Esophagus (tissue), 2 donors: ENCODE data around the gene GAPT. TPM values are rescaled to one million over a fixed set of nuclear protein-coding genes. Genes with fewer than 3 reads are reported as not detected.

Experiments used
- H3K27ac ChIP-seq, 2 donors: one replicate each; pipeline ENCODE4 v1.5.1; 2013; ENCODE audit warnings: low read depth in 2 of 2, mild to moderate bottlenecking in 2 of 2, inconsistent platforms in 1 of 2, low read length in 1 of 2, moderate library complexity in 1 of 2
- H3K27me3 ChIP-seq, 2 donors: one replicate each; pipeline ENCODE4 v1.6.1; 2013; ENCODE audit warnings: low read length in 2 of 2, control low read depth in 1 of 2, mild to moderate bottlenecking in 1 of 2; ENCODE audit not compliant: insufficient read depth in 2 of 2, control insufficient read depth in 1 of 2
- H3K36me3 ChIP-seq, 2 donors: one replicate each; pipeline ENCODE4 v1.6.1; 2013; ENCODE audit warnings: low read length in 1 of 2; ENCODE audit not compliant: control insufficient read depth in 2 of 2, insufficient read depth in 2 of 2
- H3K4me1 ChIP-seq, 2 donors: one replicate each; pipeline ENCODE4 v1.6.1; 2013; ENCODE audit warnings: low read length in 1 of 2; ENCODE audit not compliant: control insufficient read depth in 2 of 2, insufficient read depth in 2 of 2
- H3K4me3 ChIP-seq, 2 donors: one replicate each; pipeline ENCODE4 v1.5.1; 2013; ENCODE audit warnings: low read length in 2 of 2, mild to moderate bottlenecking in 2 of 2, low read depth in 1 of 2, moderate library complexity in 1 of 2
- H3K9me3 ChIP-seq, 2 donors: one replicate each; pipeline ENCODE4 v1.6.1; 2013; ENCODE audit warnings: mild to moderate bottlenecking in 2 of 2, low read depth in 1 of 2, low read length in 1 of 2, moderate library complexity in 1 of 2; ENCODE audit not compliant: control insufficient read depth in 2 of 2, insufficient read depth in 1 of 2
- WGBS, 2 donors: extraction: QIAGEN DNeasy Blood & Tissue Kit; methylation state at CpG; one replicate each; pipeline ENCODE4 v1.1.7; 2013; 5-methylcytosine and 5-hydroxymethylcytosine counted together
- polyA plus RNA-seq, 2 donors: library from polyadenylated mRNA; stranded (reverse); fragments of 200-250 nt; gene quantifications; one replicate each; pipeline ENCODE4 v1.2.3, GENCODE V29; 2013
- donor health status: healthy with polysubstance abuse.
- donor health status: Bipolar disorder and iron deficiency.

The GAPT gene
- polyA plus RNA-seq, 2 donors = 0.60 to 0.75 TPM

DNA sequence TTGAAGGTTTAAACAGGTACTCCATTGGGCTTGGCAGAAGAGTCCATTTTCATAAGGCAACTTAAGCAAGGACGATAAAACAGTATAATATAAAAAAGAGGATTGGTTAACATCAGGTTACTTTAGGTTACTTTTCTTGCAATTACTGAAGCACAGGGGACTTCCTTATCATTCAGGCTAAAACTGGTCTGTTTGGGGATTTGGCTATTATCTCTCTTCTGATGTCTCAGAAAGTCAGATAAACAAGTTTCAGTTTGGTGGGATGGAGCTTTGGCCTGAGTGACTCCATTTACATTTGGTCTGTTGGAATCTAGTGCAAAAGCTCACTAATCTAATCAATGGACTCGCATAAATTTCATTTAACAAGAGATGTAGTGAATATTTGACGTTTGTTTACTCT lies 8.0 kb downstream of the GAPT start:
- no peaks in the 10 kb centered on the region for H3K36me3 ChIP-seq
- no peak overlapping the region for H3K4me3 ChIP-seq
- H3K4me1 ChIP-seq = no peaks in the 10 kb centered on the region
- H3K27me3 ChIP-seq = no peaks in the 10 kb centered on the region
- WGBS, 2 donors = 68 to 70% methylated on average over 3 of the region's 3 CpGs
- H3K27ac ChIP-seq = no peak overlapping the region
- H3K9me3 ChIP-seq = no peaks in the 10 kb centered on the region

DNA sequence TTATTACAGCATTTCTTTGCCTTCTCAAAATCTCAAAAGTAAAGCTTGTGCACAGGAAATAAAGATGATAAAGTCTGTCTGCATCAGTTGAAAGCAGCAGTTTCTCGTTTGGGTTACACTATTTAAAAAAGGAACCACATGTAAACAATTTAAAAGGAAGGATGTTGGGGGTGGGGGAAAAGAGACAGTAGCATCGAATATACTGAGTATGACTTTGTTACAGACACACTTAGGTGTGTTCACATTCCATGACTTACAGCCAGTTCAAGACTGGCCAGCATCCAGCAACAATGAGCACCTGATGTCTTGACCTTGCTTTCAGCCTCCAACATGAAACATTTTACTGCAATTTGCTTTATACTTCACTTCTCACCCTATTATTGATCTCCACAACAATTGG lies 8.7 kb downstream of the GAPT start:
- H3K27ac ChIP-seq = no peak overlapping the region
- H3K4me1 ChIP-seq = no peaks in the 10 kb centered on the region
- 10 to 15% methylated on average over 2 of the region's 2 CpGs for WGBS, 2 donors
- no peak overlapping the region for H3K4me3 ChIP-seq
- no peaks in the 10 kb centered on the region for H3K36me3 ChIP-seq
- H3K9me3 ChIP-seq = no peaks in the 10 kb centered on the region
- H3K27me3 ChIP-seq = no peaks in the 10 kb centered on the region

DNA sequence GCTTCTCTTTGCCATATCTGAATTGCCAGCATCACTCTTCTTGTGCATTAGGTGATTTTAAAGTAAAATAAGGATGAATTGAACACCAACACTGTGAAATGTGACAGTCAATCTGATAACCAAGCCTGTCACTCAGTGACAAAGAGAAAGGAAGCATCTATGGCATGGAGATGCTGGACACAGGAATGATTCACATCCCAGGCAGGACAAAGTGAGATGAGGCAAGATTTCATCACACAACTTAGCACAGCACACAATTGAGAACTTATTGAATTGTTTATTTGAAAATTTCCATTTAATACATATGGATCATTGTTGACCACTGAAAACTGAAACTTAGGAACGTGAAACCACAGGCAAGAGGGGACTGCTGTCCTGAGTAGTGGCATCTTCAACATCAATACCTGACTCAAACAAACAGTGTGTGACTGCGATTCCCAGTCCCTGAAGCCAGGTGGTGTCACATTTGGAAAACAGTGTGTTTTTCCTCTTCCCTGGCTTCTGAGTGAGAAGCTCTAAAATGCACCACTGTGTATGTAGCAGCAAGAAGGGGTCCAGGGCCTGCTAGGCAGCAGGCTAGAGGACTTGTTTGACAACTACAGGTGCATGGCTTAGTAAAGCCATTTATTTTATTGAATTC lies 10.7 kb downstream of the GAPT start:
- 72 to 74% methylated on average over 2 of the region's 2 CpGs for WGBS, 2 donors

DNA sequence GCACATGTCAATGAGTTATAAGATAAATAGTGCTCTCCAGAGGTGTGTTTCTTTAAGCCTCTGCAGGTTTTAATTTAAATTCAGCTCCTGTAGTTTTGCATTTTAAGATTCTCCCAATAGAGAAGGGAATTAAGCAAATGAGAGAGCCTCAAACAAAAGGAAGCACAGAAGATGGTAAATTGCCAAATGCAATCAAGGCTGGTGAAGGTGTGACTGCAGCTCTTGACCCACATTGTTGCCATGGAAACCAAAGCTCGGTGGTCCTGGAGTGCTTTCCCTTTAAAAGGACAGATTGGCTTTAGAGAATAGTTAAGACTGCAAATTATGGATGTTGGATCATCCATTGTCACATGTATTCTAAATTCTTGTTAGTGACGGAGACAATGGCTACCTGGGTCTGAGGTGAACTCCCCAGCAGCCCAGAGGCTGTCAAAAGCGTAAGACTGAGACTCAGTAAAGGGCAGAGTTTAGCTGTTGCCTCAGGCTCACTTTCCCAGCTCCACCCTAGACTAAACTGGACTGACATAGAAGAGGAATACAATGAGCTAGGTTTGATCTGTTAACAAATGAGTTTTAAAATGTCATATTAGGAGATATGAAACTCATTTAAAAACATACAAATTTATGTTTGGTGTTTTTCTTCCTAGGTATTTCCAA lies 12.3 kb downstream of the GAPT start:
- no peak overlapping the region for H3K4me3 ChIP-seq
- H3K36me3 ChIP-seq = no peaks in the 10 kb centered on the region
- H3K27ac ChIP-seq = no peak overlapping the region
- no peaks in the 10 kb centered on the region for H3K4me1 ChIP-seq
- no peaks in the 10 kb centered on the region for H3K9me3 ChIP-seq
- 45 to 55% methylated on average over 3 of the region's 3 CpGs for WGBS, 2 donors
- H3K27me3 ChIP-seq = no peaks in the 10 kb centered on the region

More for the DNA sequence above, 10.7 kb downstream of the GAPT start:
- H3K9me3 ChIP-seq = no peaks in the 10 kb centered on the region
- no peaks in the 10 kb centered on the region for H3K4me1 ChIP-seq
- no peaks in the 10 kb centered on the region for H3K36me3 ChIP-seq
- H3K4me3 ChIP-seq = no peak overlapping the region
- H3K27ac ChIP-seq = no peak overlapping the region
- no peaks in the 10 kb centered on the region for H3K27me3 ChIP-seq

DNA sequence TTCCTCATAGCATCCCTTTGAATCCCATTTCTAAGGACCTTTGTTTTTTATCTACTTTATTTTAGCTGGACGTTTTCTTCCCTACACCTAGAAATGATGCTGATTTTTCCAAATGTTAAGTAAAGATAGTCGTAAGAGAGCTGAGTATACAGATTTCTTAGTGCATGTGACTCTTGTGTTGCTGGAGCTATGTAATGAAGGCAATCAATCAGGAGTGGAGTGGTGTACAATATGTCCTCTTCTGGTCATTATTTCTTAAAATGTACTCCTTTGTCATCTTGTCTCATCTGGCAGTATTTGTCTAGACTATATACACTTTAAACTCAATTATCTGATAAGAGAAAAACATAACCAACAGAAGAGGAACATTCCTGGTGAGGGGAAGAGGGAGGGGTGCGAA lies 13.5 kb downstream of the GAPT start:
- 44 to 68% methylated on average over 3 of the region's 3 CpGs for WGBS, 2 donors
- no peaks in the 10 kb centered on the region for H3K9me3 ChIP-seq

DNA sequence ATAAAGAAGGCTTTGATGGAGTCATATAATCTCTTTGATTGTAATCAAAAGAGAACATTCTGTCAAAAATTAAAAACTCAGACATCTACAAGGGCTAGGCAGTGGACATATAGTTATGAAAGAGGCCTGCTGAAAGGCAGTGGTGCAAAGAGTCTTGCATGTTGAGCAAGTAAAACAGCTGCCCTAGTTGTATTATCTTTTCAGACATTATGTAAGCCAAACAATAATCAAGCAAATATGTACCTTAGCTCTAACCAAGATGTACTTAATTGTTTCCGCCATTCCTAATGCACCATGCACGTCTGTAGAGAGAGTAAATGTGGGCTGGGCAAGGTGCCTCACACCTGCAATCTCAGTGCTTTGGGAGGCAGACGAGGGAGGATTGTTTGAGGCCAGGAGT lies 14.3 kb downstream of the GAPT start:
- Histone ChIP-seq H3K36me3 (no peaks in the 10 kb centered on the region), H3K4me3 (no peak overlapping the region), H3K9me3 (no peaks in the 10 kb centered on the region), H3K4me1 (no peaks in the 10 kb centered on the region), H3K27me3 (no peaks in the 10 kb centered on the region), H3K27ac (no peak overlapping the region)
- 57% methylated on average over 3 of the region's 3 CpGs for WGBS, 2 donors

More for the DNA sequence above, 13.5 kb downstream of the GAPT start:
- Histone ChIP-seq H3K4me1 (no peaks in the 10 kb centered on the region), H3K36me3 (no peaks in the 10 kb centered on the region), H3K27ac (no peak overlapping the region), H3K27me3 (no peaks in the 10 kb centered on the region), H3K4me3 (no peak overlapping the region)

DNA sequence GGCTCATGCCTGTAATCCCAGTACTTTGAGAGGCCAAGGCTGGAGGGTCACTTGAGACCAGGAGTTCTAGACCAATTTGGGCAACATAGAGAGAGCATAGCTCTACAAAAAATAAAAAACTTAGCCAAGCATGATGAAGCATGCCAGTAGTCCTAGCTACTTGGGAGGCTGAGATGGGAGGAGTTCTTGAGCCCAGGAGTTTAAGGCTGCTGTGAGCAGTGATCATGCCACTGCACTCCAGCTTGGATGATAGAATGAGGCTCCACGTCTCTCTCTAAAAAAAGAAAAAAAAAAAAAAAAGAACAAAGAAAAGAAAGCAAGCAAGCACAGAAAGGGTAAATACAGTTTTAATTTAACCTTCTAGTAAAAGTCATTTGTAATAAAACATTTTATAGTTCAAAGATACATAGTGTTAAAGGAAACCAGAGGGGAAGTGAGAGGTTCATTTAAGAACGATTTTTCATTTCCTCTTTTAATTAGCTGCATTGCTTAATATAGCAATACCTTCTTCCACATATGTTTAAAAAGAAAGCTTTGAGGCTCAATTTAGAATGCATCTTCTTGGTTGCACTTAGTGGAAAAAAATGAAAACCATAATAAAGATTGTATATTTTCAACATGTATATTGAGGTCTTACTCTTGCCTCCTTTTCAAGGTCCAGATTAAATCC lies 14.9 kb downstream of the GAPT start:
- Histone ChIP-seq H3K27me3 (no peaks in the 10 kb centered on the region), H3K36me3 (no peaks in the 10 kb centered on the region), H3K27ac (no peak overlapping the region), H3K4me1 (no peaks in the 10 kb centered on the region), H3K9me3 (no peaks in the 10 kb centered on the region), H3K4me3 (no peak overlapping the region)
- WGBS, 2 donors = 49 to 61% methylated on average over 2 of the region's 2 CpGs

DNA sequence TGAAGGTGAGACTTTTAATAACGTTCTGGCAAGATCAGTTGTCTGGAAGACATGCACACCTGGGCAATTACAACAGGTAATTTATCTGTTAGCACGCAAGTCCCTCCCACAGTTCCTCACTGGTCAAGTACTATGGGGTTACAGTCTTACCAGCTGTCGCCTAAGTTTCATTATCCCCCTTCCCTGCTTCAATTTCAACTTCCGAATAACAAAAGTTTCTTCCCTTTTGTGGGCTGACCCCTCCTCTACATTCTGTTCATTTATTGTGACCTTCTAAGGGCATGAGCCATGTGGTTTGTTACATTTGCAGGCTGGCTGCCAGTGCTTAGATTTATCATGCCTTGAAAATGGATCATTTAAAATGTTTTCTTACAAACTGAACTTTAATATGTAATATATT lies 16.5 kb downstream of the GAPT start:
- H3K27me3 ChIP-seq = no peaks in the 10 kb centered on the region
- H3K4me1 ChIP-seq = no peaks in the 10 kb centered on the region
- H3K27ac ChIP-seq = no peak overlapping the region
- H3K9me3 ChIP-seq = no peaks in the 10 kb centered on the region
- no peak overlapping the region for H3K4me3 ChIP-seq
- no peaks in the 10 kb centered on the region for H3K36me3 ChIP-seq
- WGBS, 2 donors = 52 to 56% methylated on average over 4 of the region's 4 CpGs

DNA sequence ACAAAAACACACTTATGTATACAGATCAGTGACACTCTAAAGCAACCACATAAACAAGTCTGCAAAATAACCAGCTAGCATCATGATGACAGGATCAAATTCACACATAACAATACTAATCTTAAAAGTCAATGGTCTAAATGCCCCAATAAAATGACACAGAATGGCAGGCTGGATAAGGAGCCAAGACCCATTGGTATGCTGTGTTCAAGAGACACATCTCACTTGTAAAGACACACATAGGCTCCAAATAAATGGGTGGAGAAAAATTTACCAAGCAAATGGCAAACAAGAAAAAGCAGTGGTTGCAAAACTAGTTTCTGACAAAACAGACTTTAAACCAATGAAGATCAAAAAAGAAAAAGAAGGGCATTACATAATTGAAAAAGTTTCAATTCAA lies 26.0 kb downstream of the GAPT start:
- Histone ChIP-seq H3K27me3 (no peaks in the 10 kb centered on the region), H3K27ac (no peak overlapping the region), H3K36me3 (no peaks in the 10 kb centered on the region), H3K9me3 (peaks cover 3 to 8% of the 10 kb centered on the region in 2 donors), H3K4me1 (no peaks in the 10 kb centered on the region), H3K4me3 (no peak overlapping the region)

DNA sequence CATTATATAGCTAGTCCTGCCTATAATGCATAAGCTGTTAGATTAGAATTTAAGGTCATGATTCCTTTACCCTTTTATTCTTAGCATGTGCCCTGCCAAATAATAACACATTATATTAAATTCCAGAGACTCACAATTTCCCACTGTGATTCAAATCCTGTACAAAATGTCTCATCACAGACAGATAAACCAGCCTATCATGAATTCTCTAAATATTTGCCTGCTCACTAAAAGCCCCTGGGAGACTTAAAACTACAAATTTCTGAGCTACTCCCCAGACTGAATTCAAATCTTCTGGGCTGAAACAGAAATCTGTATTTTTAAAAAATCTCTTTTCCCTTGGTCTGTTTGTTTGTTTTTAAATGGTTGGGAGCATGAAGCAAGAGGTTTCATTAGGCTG lies 32.7 kb downstream of the GAPT start:
- no peaks in the 10 kb centered on the region for H3K9me3 ChIP-seq
- no peaks in the 10 kb centered on the region for H3K36me3 ChIP-seq
- H3K27ac ChIP-seq = no peak overlapping the region
- H3K4me1 ChIP-seq = no peaks in the 10 kb centered on the region
- no peak overlapping the region for H3K4me3 ChIP-seq
- no peaks in the 10 kb centered on the region for H3K27me3 ChIP-seq
